K562 (cell line): ENCODE measurements around the gene CASKIN2. TPM values are rescaled to one million over a fixed set of nuclear protein-coding genes. Genes with fewer than 3 reads are reported as not detected.

Experiments
- ARID1B ChIP-seq: fragments of 450-650 bp; IDR thresholded peaks from 2 replicates; pipeline ENCODE4 v1.6.1; 2016; ENCODE audit warnings: antibody characterized with exemption, mild to moderate bottlenecking, inconsistent platforms
- BHLHE40 ChIP-seq: IDR thresholded peaks from 2 replicates; pipeline ENCODE4 v1.6.1; 2011; ENCODE audit warnings: low read length, improper control_type of control experiment
- BRCA1 ChIP-seq, 2 experiments: fragments of 450-650 bp in 1 of 2; sonication (generic) in 1 of 2; formaldehyde crosslinking in 1 of 2; IDR thresholded peaks; 2 replicates each; pipeline versions ENCODE4 v1.5.0 to v1.6.1; 2017 to 2020; ENCODE audit warnings: mild to moderate bottlenecking in 1 of 2, missing genetic modification reagents in 1 of 2
- CBX1 ChIP-seq: sonication (generic); IDR thresholded peaks from 2 replicates; pipeline ENCODE4 v1.6.1; 2016; ENCODE audit warnings: antibody characterized with exemption, low read depth, mild to moderate bottlenecking
- CLOCK ChIP-seq: fragments of 250-450 bp; sonication (Bioruptor Pico); IDR thresholded peaks from 2 replicates; pipeline ENCODE4 v1.4.0; 2020; ENCODE audit warnings: mild to moderate bottlenecking, moderate library complexity, borderline replicate concordance
- FOXM1 ChIP-seq, 2 experiments: fragments of 450-650 bp in 1 of 2; sonication (generic) in 1 of 2; formaldehyde crosslinking in 1 of 2; IDR thresholded peaks; 2 replicates each; pipeline versions ENCODE4 v1.6.1 to v1.9.0; 2017 to 2022; ENCODE audit warnings: low read depth in 2 of 2, mild to moderate bottlenecking in 2 of 2, missing genetic modification reagents in 1 of 2, moderate library complexity in 1 of 2
- GTF2E2 ChIP-seq: fragments of 200-800 bp; sonication (Bioruptor generic); IDR thresholded peaks from 2 replicates; pipeline ENCODE4 v1.6.1; 2016; ENCODE audit warnings: missing genetic modification characterization, missing compliant biosample characterization
- HES1 ChIP-seq: fragments of 450-650 bp; IDR thresholded peaks from 2 replicates; pipeline ENCODE4 v1.6.1; 2016; ENCODE audit warnings: low read depth, mild to moderate bottlenecking, moderate library complexity
- SMAD4 ChIP-seq: fragments of 250-450 bp; sonication (Bioruptor Pico); conservative IDR thresholded peaks from 2 replicates; pipeline ENCODE4 v1.8.0; 2021; ENCODE audit warnings: inconsistent platforms, mild to moderate bottlenecking, moderate library complexity
- SNRNP70 ChIP-seq: fragments of 200-400 bp; formaldehyde crosslinking; optimal IDR thresholded peaks from 2 replicates; pipeline ENCODE3; 2017; ENCODE audit warnings: low read depth, low read length
- STAG1 ChIP-seq: sonication (generic); formaldehyde crosslinking; IDR thresholded peaks from 2 replicates; pipeline ENCODE4 v1.5.0; 2020; ENCODE audit warnings: missing genetic modification reagents, borderline replicate concordance
- YBX1 ChIP-seq: fragments of 450-650 bp; IDR thresholded peaks from 2 replicates; pipeline ENCODE4 v1.7.1; 2016; ENCODE audit warnings: mild to moderate bottlenecking
- ZNF324 ChIP-seq: fragments of 250-450 bp; sonication (Bioruptor Pico); IDR thresholded peaks from 2 replicates; pipeline ENCODE4 v1.4.0; 2020; ENCODE audit warnings: mild to moderate bottlenecking
- ZNF695 ChIP-seq: fragments of 450-650 bp; formaldehyde crosslinking; IDR thresholded peaks from 2 replicates; pipeline ENCODE4 v1.4.0; 2020; ENCODE audit warnings: mild to moderate bottlenecking, moderate library complexity
- polyA plus RNA-seq, 8 experiments: library from polyadenylated mRNA; depleted of rRNA in 4 of 8; stranded (reverse) in 5 of 8; unstranded in 3 of 8; fragments of >200 nt; fragmentation: Nextera tagmentation in 2 of 8; fragmentation: Illumina TruSeq in 1 of 8; extraction: Ambion mirVana in 2 of 8; extraction: Trizol in 1 of 8; gene quantifications; 2 replicates each; pipeline versions ENCODE4 v1.2.1 to v1.2.3, GENCODE V29; 2011 to 2014; ENCODE audit warnings: inconsistent platforms in 1 of 8, missing spikeins in 1 of 8
- total RNA-seq, 7 experiments: library from RNA; depleted of rRNA in 6 of 7; stranded (reverse); fragments of >200 nt in 6 of 7; fragmentation: Illumina TruSeq in 2 of 7; extraction: Trizol in 2 of 7; gene quantifications; 2 replicates each; pipeline versions ENCODE4 v1.2.1 to v1.2.3, GENCODE V29; 2011 to 2021; ENCODE audit warnings: low replicate concordance in 1 of 7
- TF ChIP-seq, protein P1 (sequence below): sonication (generic); formaldehyde crosslinking; IDR thresholded peaks from 2 replicates; pipeline ENCODE4 v1.8.0; 2022; ENCODE audit warnings: mild to moderate bottlenecking, missing genetic modification reagents

The CASKIN2 gene
- total and polyA plus RNA-seq, 9 of the 15 experiments (the other 6 are each of a cell fraction or from before 2014, with no cell fraction given): 0.01 to 12.2 (median 2.1) TPM

DNA sequence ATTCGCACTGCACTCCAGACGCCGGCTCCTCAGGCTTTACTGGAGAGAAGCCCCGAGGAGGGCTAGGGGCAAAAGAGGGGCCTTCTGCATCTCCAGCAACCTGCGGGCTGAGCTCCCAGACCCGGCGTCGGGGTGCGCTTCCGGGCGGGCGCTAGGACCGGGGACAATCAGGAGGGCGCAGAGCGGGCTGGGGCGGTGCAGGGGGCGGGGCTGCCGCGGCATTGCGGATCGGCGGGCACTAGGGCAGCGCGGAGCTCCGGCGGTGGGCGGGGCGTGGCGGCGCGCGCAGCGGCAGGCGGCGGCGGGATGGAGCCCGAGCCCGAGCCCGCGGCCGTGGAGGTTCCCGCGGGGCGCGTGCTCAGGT is 900 bp upstream of the CASKIN2 start, which contains the start of gene TSEN54 (continued):
- TF ChIP-seq ZNF695 (CRISPR knock-in tag): no peak
- no peak for TF ChIP-seq BRCA1 (IDR thresholded peaks at IDR 0.05)
- TF ChIP-seq BRCA1 (CRISPR knock-in tag; IDR thresholded peaks at IDR 0.05): no peak; the same call in 1 of the 2 replicates
- TF ChIP-seq FOXM1 (IDR thresholded peaks at IDR 0.05; ENCODE audit: low read depth): peak; percentile 91
- no peak for TF ChIP-seq FOXM1 (CRISPR knock-in tag; IDR thresholded peaks at IDR 0.05; ENCODE audit: low read depth)
- 0 out of 2 replicates have a peak, but pooled peaks have one; percentile 10 for TF ChIP-seq BHLHE40
- TF ChIP-seq, protein P1, sequence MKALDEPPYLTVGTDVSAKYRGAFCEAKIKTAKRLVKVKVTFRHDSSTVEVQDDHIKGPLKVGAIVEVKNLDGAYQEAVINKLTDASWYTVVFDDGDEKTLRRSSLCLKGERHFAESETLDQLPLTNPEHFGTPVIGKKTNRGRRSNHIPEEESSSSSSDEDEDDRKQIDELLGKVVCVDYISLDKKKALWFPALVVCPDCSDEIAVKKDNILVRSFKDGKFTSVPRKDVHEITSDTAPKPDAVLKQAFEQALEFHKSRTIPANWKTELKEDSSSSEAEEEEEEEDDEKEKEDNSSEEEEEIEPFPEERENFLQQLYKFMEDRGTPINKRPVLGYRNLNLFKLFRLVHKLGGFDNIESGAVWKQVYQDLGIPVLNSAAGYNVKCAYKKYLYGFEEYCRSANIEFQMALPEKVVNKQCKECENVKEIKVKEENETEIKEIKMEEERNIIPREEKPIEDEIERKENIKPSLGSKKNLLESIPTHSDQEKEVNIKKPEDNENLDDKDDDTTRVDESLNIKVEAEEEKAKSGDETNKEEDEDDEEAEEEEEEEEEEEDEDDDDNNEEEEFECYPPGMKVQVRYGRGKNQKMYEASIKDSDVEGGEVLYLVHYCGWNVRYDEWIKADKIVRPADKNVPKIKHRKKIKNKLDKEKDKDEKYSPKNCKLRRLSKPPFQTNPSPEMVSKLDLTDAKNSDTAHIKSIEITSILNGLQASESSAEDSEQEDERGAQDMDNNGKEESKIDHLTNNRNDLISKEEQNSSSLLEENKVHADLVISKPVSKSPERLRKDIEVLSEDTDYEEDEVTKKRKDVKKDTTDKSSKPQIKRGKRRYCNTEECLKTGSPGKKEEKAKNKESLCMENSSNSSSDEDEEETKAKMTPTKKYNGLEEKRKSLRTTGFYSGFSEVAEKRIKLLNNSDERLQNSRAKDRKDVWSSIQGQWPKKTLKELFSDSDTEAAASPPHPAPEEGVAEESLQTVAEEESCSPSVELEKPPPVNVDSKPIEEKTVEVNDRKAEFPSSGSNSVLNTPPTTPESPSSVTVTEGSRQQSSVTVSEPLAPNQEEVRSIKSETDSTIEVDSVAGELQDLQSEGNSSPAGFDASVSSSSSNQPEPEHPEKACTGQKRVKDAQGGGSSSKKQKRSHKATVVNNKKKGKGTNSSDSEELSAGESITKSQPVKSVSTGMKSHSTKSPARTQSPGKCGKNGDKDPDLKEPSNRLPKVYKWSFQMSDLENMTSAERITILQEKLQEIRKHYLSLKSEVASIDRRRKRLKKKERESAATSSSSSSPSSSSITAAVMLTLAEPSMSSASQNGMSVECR (CRISPR knock-in tag): peak; percentile 14; the same call in 1 of the 2 replicates
- TF ChIP-seq SMAD4 (CRISPR knock-in tag): no peak
- TF ChIP-seq ARID1B: no peak; the same call in 1 of the 2 replicates
- TF ChIP-seq STAG1 (CRISPR knock-in tag): no peak
- TF ChIP-seq YBX1: no peak
- no peak for TF ChIP-seq CLOCK
- TF ChIP-seq GTF2E2 (tag): no peak
- 0 out of 2 replicates have a peak, but pooled peaks have one; percentile 1 for TF ChIP-seq ZNF324 (CRISPR knock-in tag)
- TF ChIP-seq CBX1: no peak
- no peak for TF ChIP-seq HES1
- TF ChIP-seq SNRNP70: no peak
